NCI-H187 (cell line): ENCODE data around the gene ADISSP.

Experiments
- DNase-seq, 2 experiments: peaks; one replicate each; lab custom pipeline; 2025; lab: John Stamatoyannopoulos, UW

The ADISSP gene

GRCh38 chr20:3767427-3768341, at the start of gene ADISSP:
ADISSP (minus strand) TSS chr20:3767753; CDS start chr20:3760100, 7,653 bp downstream.
- DNase-seq, result peak; percentile 96 to 99

GRCh38 chr20:3815703-3816315, 48.3 kb upstream of the ADISSP start:
- DNase-seq, result no peak

- DNase-seq, result no peak
Measured at GRCh38 chr20:3814928-3815495, 47.5 kb upstream of the ADISSP start.

GRCh38 chr20:3813848-3814581, 46.5 kb upstream of the ADISSP start:
- DNase-seq, result no peak

- DNase-seq, result no peak
Measured at GRCh38 chr20:3812975-3813847, 45.7 kb upstream of the ADISSP start.

- DNase-seq, result no peak
Measured at GRCh38 chr20:3812259-3812681, 44.7 kb upstream of the ADISSP start.

GRCh38 chr20:3811467-3812258, 44.1 kb upstream of the ADISSP start:
- DNase-seq, result peak; percentile 60 to 72

GRCh38 chr20:3808544-3808943, 41.0 kb upstream of the ADISSP start:
- DNase-seq, result no peak

- no peak for DNase-seq
Measured at GRCh38 chr20:3804781-3805180, 37.2 kb upstream of the ADISSP start.

GRCh38 chr20:3804254-3804751, 36.8 kb upstream of the ADISSP start:
- DNase-seq, result no peak

GRCh38 chr20:3803854-3804253, 36.3 kb upstream of the ADISSP start:
- DNase-seq, result no peak

- no peak for DNase-seq
Measured at GRCh38 chr20:3803289-3803688, 35.7 kb upstream of the ADISSP start.

GRCh38 chr20:3802524-3803239, 35.1 kb upstream of the ADISSP start:
- DNase-seq, result no peak

GRCh38 chr20:3801846-3802245, 34.3 kb upstream of the ADISSP start:
- DNase-seq, result no peak

- no peak for DNase-seq
Measured at GRCh38 chr20:3801299-3801698, 33.7 kb upstream of the ADISSP start.

GRCh38 chr20:3800878-3801260, 33.3 kb upstream of the ADISSP start:
- no peak for DNase-seq

- no peak for DNase-seq
Measured at GRCh38 chr20:3800256-3800877, 32.8 kb upstream of the ADISSP start.

GRCh38 chr20:3798908-3799248, 31.3 kb upstream of the ADISSP start:
- no peak for DNase-seq

GRCh38 chr20:3798373-3798768, 30.8 kb upstream of the ADISSP start:
- no peak for DNase-seq
